ENCODE data around the gene KRT83.

The KRT83 gene

GRCh38 chr12:52280796-52281560 lies 40.2 kb downstream of the KRT83 start:
- Mint-ChIP-seq H3K4me3 (no peak overlapping the region), H3K27ac (no peak overlapping the region), H3K27me3 (ENCODE audit: low read depth) (peaks cover 40% of the 10 kb centered on the region), H3K9me3 (no peaks in the 10 kb centered on the region), H3K4me1 (ENCODE audit: low read depth) (peaks cover 10% of the 10 kb centered on the region), H3K36me3 (ENCODE audit: low read depth) (no peaks in the 10 kb centered on the region)

GRCh38 chr12:52280319-52280795 lies 40.8 kb downstream of the KRT83 start:
- no peaks in the 10 kb centered on the region for H3K36me3 Mint-ChIP-seq (ENCODE audit: low read depth)
- no peaks in the 10 kb centered on the region for H3K9me3 Mint-ChIP-seq
- no peak overlapping the region for H3K27ac Mint-ChIP-seq
- H3K4me3 Mint-ChIP-seq = no peak overlapping the region
- H3K4me1 Mint-ChIP-seq (ENCODE audit: low read depth) = peaks cover 10% of the 10 kb centered on the region
- H3K27me3 Mint-ChIP-seq (ENCODE audit: low read depth) = peaks cover 37% of the 10 kb centered on the region

- Mint-ChIP-seq H3K9me3 (no peaks in the 10 kb centered on the region), H3K36me3 (ENCODE audit: low read depth) (no peaks in the 10 kb centered on the region), H3K4me3 (no peak overlapping the region), H3K27me3 (ENCODE audit: low read depth) (peaks cover 41% of the 10 kb centered on the region), H3K27ac (no peak overlapping the region), H3K4me1 (ENCODE audit: low read depth) (peaks cover 10% of the 10 kb centered on the region)
Measured at GRCh38 chr12:52279422-52280318, 41.5 kb downstream of the KRT83 start.

- no peaks in the 10 kb centered on the region for H3K9me3 Mint-ChIP-seq
- H3K4me1 Mint-ChIP-seq (ENCODE audit: low read depth) = peaks cover 10% of the 10 kb centered on the region
- peak overlapping the region; percentile 21 for H3K4me3 Mint-ChIP-seq
- H3K27ac Mint-ChIP-seq = no peak overlapping the region
- no peaks in the 10 kb centered on the region for H3K36me3 Mint-ChIP-seq (ENCODE audit: low read depth)
- H3K27me3 Mint-ChIP-seq (ENCODE audit: low read depth) = peaks cover 50% of the 10 kb centered on the region
Measured at GRCh38 chr12:52278575-52279421, 42.4 kb downstream of the KRT83 start.

GRCh38 chr12:52277486-52278245 lies 43.5 kb downstream of the KRT83 start:
- Mint-ChIP-seq H3K36me3 (ENCODE audit: low read depth) (no peaks in the 10 kb centered on the region), H3K27me3 (ENCODE audit: low read depth) (peaks cover 61% of the 10 kb centered on the region), H3K4me3 (no peak overlapping the region)

GRCh38 chr12:52275686-52276085 lies 45.5 kb downstream of the KRT83 start:
- Mint-ChIP-seq H3K27me3 (ENCODE audit: low read depth) (peaks cover 71% of the 10 kb centered on the region), H3K4me1 (ENCODE audit: low read depth) (peaks cover 10% of the 10 kb centered on the region), H3K9me3 (no peaks in the 10 kb centered on the region), H3K36me3 (ENCODE audit: low read depth) (peaks cover 2% of the 10 kb centered on the region), H3K27ac (no peak overlapping the region), H3K4me3 (no peak overlapping the region)

More at GRCh38 chr12:52277486-52278245, 43.5 kb downstream of the KRT83 start:
- Mint-ChIP-seq H3K27ac (peak overlapping the region; percentile 5), H3K4me1 (ENCODE audit: low read depth) (peaks cover 10% of the 10 kb centered on the region), H3K9me3 (no peaks in the 10 kb centered on the region)

GRCh38 chr12:52274521-52275120 lies 46.6 kb downstream of the KRT83 start, which contains the start of gene KRT86:
Gene KRT86, plus strand, starts transcription at chr12:52274645. Its CDS starts 27,272 bp downstream, at chr12:52301917.
- H3K36me3 Mint-ChIP-seq (ENCODE audit: low read depth) = peaks cover 4% of the 10 kb centered on the region
- H3K4me1 Mint-ChIP-seq (ENCODE audit: low read depth) = peaks cover 10% of the 10 kb centered on the region
- H3K27me3 Mint-ChIP-seq (ENCODE audit: low read depth) = peaks cover 67% of the 10 kb centered on the region
- H3K9me3 Mint-ChIP-seq = no peaks in the 10 kb centered on the region
- H3K4me3 Mint-ChIP-seq = no peak within 1 kb of the TSS
- no peak within 1 kb of the TSS for H3K27ac Mint-ChIP-seq

- no peak overlapping the region for H3K4me3 Mint-ChIP-seq
- no peaks in the 10 kb centered on the region for H3K4me1 Mint-ChIP-seq (ENCODE audit: low read depth)
- H3K27ac Mint-ChIP-seq = no peak overlapping the region
- H3K36me3 Mint-ChIP-seq (ENCODE audit: low read depth) = peaks cover 15% of the 10 kb centered on the region
- peaks cover 42% of the 10 kb centered on the region for H3K27me3 Mint-ChIP-seq (ENCODE audit: low read depth)
- no peaks in the 10 kb centered on the region for H3K9me3 Mint-ChIP-seq
Measured at GRCh38 chr12:52271158-52271557, 50.0 kb downstream of the KRT83 start.

GRCh38 chr12:52270541-52271070 lies 50.6 kb downstream of the KRT83 start:
- peaks cover 17% of the 10 kb centered on the region for H3K36me3 Mint-ChIP-seq (ENCODE audit: low read depth)
- H3K9me3 Mint-ChIP-seq = no peaks in the 10 kb centered on the region
- H3K4me1 Mint-ChIP-seq (ENCODE audit: low read depth) = no peaks in the 10 kb centered on the region
- no peak overlapping the region for H3K27ac Mint-ChIP-seq
- H3K27me3 Mint-ChIP-seq (ENCODE audit: low read depth) = peaks cover 44% of the 10 kb centered on the region
- no peak overlapping the region for H3K4me3 Mint-ChIP-seq

- peaks cover 25% of the 10 kb centered on the region for H3K27me3 Mint-ChIP-seq (ENCODE audit: low read depth)
Measured at GRCh38 chr12:52268212-52268611, 53.0 kb downstream of the KRT83 start.

GRCh38 chr12:52267699-52268098 lies 53.5 kb downstream of the KRT83 start:
- Mint-ChIP-seq H3K4me1 (ENCODE audit: low read depth) (no peaks in the 10 kb centered on the region), H3K27ac (no peak overlapping the region), H3K36me3 (ENCODE audit: low read depth) (peaks cover 24% of the 10 kb centered on the region), H3K9me3 (no peaks in the 10 kb centered on the region), H3K27me3 (ENCODE audit: low read depth) (peaks cover 23% of the 10 kb centered on the region), H3K4me3 (no peak overlapping the region)

More at GRCh38 chr12:52268212-52268611, 53.0 kb downstream of the KRT83 start:
- H3K36me3 Mint-ChIP-seq (ENCODE audit: low read depth) = peaks cover 24% of the 10 kb centered on the region
- no peak overlapping the region for H3K4me3 Mint-ChIP-seq
- H3K27ac Mint-ChIP-seq = no peak overlapping the region
- no peaks in the 10 kb centered on the region for H3K4me1 Mint-ChIP-seq (ENCODE audit: low read depth)
- no peaks in the 10 kb centered on the region for H3K9me3 Mint-ChIP-seq

- H3K36me3 Mint-ChIP-seq (ENCODE audit: low read depth) = peaks cover 25% of the 10 kb centered on the region
- no peak overlapping the region for H3K27ac Mint-ChIP-seq
- H3K27me3 Mint-ChIP-seq (ENCODE audit: low read depth) = peaks cover 27% of the 10 kb centered on the region
- no peaks in the 10 kb centered on the region for H3K4me1 Mint-ChIP-seq (ENCODE audit: low read depth)
- H3K4me3 Mint-ChIP-seq = no peak overlapping the region
- no peaks in the 10 kb centered on the region for H3K9me3 Mint-ChIP-seq
Measured at GRCh38 chr12:52267266-52267665, 53.9 kb downstream of the KRT83 start.

- Mint-ChIP-seq H3K9me3 (no peaks in the 10 kb centered on the region), H3K36me3 (ENCODE audit: low read depth) (peaks cover 30% of the 10 kb centered on the region), H3K27me3 (ENCODE audit: low read depth) (peaks cover 25% of the 10 kb centered on the region), H3K4me3 (no peak overlapping the region), H3K4me1 (ENCODE audit: low read depth) (peaks cover under 1% of the 10 kb centered on the region), H3K27ac (no peak overlapping the region)
Measured at GRCh38 chr12:52266514-52266913, 54.7 kb downstream of the KRT83 start.
